Inferior parietal cortex (tissue), 1 donor: ENCODE data around the gene SMYD3.

Source experiments
- DNase-seq: peaks from one replicate; pipeline ENCODE4 v3.0.0-alpha.2; 2016; ENCODE audit errors: extremely low spot score

Gene SMYD3

DNA sequence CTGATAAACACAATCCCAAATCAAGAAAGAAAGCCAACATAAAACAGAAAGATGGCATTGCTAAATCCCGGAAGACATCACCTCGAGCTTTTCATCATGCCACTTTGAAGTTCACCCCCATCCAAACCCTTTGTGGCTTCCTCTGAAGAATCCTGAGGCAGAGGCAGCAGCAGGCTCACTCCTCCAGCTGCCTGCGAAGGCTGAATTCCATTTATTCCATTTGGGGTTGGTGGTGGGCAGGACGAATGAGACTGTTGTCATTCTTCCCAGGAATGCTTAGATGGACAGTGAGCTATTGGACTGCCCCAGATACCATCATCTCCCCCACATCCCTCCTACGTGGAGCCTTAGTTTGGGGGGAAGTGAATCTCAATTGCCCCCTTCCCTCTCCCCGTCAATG, 437.5 kb downstream of the SMYD3 start:
- DNase-seq: no peak

DNA sequence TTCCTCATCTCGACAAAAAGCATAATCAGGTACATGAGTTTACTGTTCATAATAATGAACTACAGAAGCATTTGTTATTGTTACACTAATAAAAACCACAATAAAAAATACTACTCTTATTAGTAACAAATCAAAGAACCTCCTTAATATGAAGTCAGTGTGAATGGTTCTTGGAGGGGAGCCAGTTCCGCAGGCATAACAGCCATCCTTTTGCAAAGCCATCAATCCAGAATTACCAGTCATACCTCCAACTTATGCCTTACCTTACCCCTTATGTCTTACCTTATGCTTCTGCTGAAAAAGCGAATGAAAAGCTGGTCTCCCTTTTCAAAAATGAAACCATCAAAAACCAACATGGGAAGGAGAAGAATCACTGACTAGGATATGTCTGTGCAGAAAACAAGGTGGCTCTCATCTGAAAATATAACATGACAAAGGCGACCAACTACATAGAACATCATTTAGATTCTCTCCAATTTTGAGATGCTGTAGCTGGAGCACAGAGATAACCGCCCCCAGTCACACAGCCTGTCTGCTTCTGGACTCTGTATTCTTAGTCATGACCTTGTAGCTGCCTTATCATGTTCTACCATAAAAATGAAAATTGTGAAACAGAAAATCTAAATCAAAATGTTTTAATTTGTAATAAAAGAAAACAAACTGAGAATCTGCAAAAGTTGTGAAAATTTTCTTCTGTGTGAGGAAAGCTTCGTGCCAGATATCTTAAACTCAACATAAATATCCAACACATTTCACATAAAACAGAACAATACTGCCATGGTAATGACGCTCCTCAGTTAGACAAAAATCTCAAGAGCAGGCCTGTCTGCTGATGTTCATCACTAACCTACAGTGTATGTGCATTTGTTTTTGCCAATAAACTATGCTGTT, 438.2 kb downstream of the SMYD3 start:
- DNase-seq: no peak

DNA sequence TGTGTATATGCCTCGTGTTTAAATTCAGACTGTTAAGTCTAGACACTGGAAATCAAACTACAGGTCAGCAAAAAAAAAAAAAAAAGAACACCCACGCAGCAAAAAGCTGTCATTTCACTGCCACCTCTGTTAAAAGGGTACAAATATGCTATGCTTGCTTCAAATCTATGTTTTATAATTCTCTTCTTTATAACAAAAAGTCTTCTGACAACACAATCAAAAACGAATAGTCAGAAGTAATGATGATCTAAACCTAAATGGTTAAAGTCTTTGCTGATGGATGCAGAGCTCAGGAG, 438.9 kb downstream of the SMYD3 start:
- no peak for DNase-seq

DNA sequence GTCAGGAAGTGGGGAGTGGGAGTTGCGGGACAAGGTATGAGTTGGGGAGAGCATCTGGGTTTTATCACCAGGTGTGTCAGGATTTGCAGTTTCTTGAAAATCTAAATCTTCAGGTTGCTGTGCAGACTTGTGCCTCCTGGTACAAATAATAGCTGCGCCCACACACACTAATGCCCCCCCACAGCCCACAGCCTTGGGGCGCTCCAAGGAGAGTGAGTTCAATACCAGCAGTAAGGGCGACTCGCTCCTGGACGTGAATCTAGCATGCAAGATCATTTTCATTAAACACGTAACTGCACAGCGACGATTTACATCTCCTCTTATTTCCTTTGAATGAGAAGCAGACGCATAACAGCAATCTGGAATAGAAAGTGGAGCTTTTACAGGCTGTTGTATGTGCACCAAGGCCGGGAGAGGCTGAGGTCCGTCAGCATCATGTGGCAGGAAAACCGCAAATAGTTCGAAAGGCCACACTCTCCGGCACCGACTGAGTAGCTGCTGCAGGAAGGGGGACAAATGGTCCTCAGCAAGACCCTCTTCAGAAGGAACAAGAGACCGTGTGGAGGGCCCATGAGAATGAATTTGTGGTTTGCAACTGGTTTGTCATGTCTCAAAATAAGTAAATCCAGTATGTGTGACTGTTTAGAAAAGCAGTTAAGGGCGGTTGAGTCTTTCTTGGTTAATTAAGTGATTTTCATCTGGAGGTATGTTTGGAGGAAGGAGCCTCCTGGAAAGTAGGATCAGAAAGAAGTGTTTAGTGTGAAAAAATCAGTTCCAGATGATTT, 439.5 kb downstream of the SMYD3 start:
- DNase-seq: no peak

DNA sequence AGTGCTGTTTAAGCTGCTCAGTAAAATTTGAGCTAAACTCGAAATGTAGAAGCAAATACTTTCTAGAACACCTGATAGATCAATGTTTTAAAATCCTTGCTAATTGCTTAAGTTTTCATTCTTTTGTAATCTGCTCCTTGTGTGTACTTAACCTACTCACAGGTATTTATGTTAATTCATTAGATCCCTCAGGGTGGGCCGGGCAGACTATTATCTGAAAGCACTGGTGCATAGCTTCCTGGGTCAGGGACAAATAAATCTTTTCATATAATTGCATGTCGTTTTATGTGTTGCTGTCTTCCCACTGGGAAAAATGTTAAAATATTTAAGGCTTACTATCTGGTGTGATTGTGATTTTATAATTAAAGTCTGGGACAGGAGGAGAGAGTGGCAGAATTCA, 440.5 kb downstream of the SMYD3 start:
- DNase-seq: no peak

DNA sequence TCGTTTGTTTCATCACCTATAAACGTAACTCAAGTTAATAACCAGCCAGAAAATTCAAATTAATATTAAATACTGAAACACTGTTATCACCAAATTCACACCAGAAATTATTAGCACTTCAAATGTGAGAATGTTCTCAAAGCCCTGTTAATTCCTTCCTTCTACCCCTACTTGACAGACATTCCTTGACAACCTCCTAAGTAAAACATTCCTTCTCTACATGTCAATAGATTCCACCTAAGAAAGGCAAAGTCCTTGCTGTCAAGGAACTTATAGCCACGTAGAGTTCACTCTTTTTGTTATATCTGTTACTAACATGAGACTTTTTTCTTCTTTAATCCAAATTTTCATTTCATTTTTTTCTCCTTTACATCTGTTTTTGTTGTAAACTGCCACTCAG, 441.5 kb downstream of the SMYD3 start:
- no peak for DNase-seq

DNA sequence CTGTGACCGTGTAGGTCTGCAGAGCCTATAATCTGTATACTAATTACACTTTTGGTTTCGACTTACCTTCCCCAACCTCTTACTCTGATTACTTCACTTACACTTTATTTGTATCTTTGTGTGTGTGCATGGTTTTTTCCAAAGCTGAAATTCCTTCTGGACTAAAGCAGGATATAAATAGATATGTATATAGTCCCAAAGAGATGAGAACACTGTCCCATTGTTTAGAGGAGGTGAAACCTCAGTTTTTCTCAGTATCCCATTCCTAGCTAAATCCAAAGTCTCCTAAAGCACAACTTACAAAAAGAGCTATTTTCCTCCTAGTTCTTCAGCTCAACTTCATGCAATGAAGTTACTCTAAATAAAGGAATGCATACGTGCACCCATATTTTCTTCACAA, 442.2 kb downstream of the SMYD3 start:
- no peak for DNase-seq

DNA sequence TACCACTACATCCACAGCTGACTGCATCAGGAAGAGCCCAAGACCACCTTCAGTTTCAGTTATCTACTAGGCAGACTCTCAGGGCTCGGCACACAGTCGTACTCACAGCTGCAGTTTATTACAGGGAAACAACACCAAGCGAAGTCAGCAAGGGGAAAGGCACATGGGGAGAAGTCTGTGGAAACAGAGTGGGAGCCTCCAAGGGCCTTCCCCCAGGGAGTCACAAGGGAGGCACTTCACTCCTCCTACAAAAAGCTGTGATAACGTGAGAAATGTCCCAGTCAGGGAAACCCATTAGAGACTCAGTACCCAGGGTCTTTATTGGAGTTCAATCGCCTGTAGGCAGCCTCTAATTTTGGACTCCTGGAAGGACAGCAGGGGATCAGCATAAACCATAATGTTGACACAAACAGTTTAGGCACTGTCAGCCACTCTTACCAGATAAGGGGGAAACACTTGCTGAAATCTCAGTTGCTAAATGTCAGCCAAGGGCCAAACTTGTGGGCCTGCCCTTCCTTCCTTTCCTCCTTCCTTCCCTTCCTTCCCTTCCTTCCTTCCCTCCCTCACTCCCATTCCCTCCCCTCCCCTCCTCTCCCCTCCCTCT, 444.0 kb downstream of the SMYD3 start:
- no peak for DNase-seq

DNA sequence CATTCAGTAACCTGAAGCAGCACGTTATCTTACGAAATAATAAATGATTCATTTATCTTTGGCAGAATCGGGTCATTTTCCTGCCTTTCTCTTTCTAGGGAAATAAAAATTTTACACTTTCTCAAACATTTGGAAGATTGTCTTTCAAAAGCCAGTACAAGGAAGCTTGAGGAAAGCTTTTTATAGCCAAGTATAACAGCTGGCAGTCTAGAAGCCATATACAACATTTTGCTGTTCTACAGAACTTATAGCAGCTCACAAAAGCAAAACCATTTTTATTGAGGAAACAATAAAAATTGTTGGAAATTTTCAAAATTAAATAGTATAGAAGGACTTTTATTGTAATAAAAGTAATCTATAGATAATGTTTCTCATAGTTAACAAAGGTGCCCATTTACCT, 448.6 kb downstream of the SMYD3 start:
- no peak for DNase-seq

DNA sequence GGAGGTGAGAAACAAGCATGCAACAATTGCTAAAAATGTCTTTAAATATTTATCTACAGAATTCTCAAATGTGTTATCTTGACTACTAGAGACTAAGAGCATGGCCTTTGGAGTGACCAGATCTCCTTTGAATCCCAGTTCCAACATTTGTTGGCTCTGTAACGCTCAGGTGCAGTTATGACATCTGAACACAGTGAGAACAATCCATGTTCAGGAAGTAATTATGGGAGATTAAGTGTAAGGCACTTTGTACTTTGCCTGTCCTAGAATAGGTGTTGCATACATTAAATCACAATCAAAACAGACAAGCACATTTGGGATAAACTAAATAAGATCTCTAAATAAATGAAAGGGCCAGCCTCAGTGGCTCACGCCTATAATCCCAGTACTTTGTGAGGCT, 454.5 kb downstream of the SMYD3 start:
- DNase-seq: no peak

DNA sequence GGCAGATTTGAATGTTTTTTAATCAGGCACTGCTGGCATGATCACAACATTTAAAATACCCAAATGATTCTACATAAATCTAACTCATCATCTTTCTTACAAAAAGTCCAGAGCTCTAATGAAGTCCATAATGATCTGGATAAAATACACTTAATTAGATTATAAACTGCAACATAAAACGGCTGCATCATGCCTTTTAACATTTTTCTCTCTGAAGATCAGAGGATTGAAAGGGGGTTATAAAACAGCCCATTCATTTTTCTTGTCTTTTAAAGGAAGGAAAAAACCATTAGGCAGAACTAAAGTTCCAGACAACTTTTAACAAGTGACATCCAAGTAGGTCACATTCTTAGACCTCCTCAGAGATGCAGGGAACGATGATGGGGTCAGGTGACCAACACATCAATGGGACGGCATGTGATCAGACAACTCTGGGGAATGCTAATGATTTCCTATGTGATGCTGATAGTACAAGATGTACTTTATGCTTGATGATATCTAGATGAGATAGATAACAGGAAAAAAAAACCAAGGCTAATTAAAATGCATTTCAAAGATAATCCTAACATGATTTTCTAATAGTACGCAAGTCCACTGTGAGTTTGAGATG, 455.1 kb downstream of the SMYD3 start:
- no peak for DNase-seq

DNA sequence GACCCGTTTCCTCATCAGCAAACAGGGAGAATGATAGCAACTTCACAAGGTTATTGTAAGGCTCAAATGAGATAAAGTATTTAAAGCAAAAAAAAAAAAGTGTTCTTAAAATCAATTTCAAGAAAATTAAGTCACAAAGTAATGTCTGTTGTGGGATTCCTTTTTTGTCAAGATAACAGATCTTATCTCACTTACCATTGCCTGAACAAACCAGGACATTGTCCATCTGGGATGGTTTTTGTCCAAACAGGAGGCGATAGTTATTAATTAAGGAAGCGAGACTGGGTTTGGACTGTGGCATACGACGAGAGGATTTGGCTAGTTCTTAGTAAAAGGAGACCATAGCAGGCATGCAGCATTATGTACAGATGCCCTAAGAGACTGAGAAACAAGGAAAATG, 458.4 kb downstream of the SMYD3 start:
- DNase-seq: no peak

DNA sequence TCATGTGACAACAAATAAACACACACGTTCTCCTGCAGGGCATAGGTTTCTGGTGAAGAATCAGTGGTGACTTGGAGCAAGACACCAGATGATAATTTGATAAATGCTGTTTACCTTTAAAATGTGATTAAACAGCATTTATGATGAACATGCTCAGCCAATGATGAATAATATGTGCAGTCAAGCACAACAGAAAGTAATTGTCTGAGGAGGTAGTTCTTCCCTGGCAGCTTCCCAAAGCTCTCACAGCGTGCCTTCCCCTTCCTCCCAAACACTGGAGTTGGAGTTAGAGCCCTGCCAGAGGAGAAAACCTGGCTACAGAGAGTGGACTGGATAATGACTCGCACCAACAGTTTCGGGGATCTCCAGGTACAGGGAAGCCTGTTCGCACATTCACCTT, 463.5 kb downstream of the SMYD3 start:
- DNase-seq: no peak

DNA sequence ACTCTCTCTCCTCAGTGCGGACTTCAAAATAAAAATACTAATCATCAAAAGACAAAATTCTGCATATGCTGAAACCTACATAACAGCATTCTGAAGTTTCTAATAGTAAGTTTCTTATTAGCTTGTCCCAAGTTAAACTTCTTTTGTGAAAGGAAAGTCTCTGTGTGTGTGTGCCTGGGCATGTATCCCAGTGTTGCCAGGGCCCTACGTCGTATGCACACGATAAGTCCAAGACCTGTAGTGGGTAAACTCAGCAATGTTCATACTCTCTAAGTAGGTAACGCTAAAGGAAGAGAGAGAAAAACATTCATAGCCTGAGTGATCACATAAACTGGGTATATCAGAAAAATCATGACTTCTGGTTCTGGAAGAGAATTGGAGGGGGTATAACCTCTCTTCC, 465.7 kb downstream of the SMYD3 start:
- DNase-seq: no peak

DNA sequence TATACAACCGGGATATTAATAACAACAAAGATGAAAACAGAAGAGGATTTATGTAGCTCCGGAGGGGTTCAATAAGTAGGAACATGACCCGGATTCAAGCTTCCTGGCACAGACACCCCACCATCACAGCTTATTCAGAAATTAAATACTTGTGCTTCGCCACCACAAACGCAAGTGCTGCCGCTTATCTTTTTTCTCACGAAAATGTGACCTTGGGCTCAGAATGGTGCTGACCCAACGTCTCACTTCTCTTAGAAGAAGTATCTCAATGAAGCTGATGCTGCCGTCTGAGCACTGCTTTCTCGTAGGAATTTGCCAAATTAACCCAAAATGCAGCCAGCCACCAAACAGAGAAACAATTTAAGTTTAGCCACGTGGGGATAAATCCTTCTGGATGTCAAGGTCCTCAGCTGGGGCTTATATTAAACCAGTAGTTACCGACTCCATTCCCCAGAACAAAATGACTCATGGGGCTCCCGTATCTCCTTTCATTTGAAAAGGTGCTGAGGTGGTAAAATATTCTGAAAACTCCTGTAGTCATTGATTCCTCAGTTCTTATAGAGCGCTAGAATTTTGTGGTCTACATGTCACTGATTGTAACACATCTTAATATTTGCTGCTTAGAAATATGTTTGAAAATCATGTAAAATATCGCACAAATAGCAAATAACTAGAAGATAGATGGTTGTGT, 466.7 kb downstream of the SMYD3 start:
- no peak for DNase-seq

DNA sequence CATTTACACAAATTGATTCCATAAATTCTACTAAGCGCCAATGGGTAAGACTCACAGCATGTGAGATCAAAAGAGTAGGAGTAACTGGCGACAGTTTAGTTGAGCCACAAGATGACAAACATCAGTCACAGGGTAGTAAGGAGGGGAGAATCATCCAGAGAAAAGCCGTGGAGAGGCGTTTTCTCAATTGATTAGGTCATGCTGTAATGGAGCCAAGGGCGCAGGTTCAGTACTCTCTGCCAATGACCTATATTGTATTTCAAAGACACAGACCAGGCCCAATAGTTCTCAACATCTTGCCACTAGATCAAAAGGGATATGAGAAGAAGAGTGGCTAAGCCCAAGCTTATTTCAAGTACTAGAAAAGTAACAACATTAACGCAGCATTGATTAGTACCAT, 467.5 kb downstream of the SMYD3 start:
- DNase-seq: no peak

DNA sequence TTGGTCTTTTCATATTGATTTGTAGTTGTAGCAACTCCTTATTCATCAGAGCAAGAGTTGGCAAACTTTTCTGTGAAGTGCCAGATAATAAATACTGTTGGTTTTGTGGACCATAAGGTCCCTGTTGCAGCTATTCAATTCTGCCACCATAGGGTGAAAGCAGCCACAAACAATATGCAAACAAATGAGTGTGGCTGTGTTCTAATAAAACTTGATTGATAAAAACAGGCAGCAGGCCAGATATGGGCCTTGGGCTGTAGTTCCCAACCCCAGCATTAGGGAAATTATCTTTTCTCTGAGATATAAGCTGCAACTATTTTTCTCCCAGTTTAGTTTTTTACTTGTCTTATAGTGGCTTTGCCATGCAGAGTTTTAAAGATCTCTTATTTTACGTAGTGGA, 469.2 kb downstream of the SMYD3 start:
- DNase-seq: no peak

DNA sequence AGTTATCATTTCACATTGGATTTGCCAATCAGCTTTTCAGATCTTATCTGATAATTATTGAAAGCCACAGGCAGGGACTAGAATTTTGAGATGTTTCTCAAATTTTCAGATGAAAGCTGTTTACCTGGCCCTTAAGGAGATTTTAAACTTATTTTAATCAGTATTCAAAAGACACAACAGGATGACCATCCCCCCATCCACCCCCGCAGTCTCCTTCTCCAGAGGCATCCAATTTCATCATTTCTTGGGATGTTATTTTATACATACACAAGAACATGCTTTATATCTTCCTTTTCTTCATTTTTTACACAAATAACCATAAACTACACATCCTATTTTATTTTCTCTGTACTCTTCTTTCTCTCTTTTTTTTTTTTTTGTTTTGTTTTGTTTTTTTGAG, 470.9 kb downstream of the SMYD3 start:
- no peak for DNase-seq

DNA sequence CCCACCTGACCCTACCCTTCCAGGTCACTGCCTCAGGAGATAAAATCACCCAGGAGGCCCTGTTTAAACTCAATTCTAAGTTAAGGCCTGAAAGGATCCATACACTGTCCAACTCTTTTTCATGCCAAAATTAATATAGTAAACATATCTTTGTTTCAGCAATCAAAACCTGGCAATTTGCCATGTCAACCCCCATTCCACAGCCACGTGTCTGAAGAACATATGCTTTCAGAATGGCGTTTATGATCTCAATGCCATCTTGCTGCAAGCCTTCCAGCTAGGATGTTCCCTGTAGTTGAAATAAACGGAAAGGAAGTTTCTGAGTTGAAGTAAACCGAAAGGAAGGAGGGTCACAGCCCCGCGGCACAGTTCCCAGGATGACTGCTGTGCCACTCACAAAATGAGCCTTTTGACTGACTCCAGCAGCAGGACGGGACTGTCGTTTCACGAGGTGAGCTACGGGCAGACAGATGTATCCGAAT, 472.0 kb downstream of the SMYD3 start:
- DNase-seq: no peak

DNA sequence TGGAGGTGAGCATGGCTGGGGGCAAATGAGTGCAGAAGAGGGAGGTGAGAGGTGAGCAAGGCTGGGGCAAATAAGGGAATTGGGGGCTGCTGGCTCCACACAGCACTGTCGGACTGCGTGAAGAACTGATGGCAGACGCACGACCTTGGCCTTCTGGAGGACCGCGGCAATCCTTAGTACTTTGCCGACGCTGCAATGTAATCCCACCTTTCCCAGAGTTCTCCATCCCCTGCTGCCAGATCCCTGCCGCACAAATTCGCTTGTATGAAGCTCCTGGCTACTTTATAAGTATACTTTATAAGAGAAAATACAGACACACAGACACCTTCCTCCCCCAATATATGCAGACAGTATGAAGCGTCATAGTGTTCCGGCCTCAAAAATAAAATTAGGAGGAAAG, 472.4 kb downstream of the SMYD3 start:
- DNase-seq: no peak

DNA sequence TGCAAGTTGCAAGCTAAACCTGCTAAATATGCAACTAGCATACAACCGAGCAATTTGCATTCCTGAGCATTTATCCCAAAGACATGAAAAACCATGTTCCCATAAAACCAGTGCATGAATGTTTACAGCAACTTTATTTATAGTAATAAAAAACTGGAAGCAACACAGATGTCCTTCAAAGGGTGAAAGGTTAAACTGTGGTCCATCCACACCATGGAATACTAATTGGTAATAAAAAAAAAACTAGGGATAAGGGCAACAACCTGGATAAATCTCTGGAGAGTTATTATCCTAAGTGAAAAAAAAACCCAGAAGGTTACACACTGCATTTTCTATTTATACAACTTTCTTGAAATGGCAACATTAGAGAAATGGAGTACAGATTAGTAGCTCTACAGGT, 474.1 kb downstream of the SMYD3 start:
- no peak for DNase-seq

DNA sequence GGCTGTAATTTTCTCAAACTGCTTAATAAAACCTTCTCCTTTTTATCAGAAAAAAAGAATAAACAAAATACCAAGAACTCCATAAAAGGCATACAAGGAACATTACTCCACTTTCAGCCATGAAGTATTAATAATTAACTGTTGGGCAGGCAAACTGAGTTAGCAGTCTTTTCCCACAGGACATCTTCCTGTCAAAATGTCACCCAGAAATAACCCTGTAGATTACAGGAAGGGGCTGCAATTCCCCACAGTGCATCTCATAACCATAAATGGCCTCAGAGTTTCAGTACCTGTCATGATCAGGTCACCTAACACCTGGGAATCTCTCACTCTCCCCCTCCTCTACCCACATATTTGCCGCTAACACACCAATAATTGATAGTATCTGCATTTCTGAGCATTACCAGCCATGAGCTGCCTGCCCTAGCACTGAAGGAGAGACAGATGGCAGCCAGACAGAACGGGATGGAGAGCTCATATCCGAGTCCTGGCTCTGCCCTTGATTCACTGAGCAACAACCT, 475.0 kb downstream of the SMYD3 start:
- no peak for DNase-seq
